K562 (cell line): ENCODE data around the gene MRPL16. TPM values are rescaled to one million over a fixed set of nuclear protein-coding genes. Genes with fewer than 3 reads are reported as not detected.
"Not testable (repeated sequence)": the region's sequence is repeated elsewhere in the genome, so short reads cannot be mapped to it uniquely, and the experiment has no call there.

Experiments
- ATAC-seq: fragments of 200-7000 bp; cut with Tn5 transposase; 3 replicates; pipeline ENCODE4 v1.9.1; 2020; ENCODE audit warnings: moderate library complexity
- BruUV-seq: library from RNA; stranded (reverse); fragments of 400-500 nt; replicated peaks from 2 replicates; lab custom pipeline; 2021; lab: Mats Ljungman, UMichigan
- CTCF ChIA-PET: fragments of 300-600 bp; formaldehyde crosslinking; extraction: SDS; loops from one replicate; lab custom pipeline; 2021; ENCODE audit warnings: low intra/inter-chr PET ratio; lab: Yijun Ruan, JAX
- POLR2A ChIA-PET: fragments of 300-600, 350-650 bp; sonication (Branson Sonifier 250); formaldehyde crosslinking; extraction: SDS; loops from one replicate; lab custom pipeline; 2021; ENCODE audit warnings: antibody characterized with exemption, inconsistent platforms; lab: Yijun Ruan, JAX
- DNase-seq, 4 experiments: peaks; one replicate each; pipeline versions ENCODE4 v3.0.0 to v3.0.0-alpha.2; 2011 to 2018; ENCODE audit warnings: low spot score in 3 of 4, mixed read lengths in 3 of 4; ENCODE audit errors: extremely low read depth in 1 of 4
- FAIRE-seq: peaks from 2 replicates; lab custom pipeline; 2011; peaks lifted over from hg19 to GRCh38; lab: Jason Lieb, UNC
- H2AFZ ChIP-seq: 2 replicates; pipeline ENCODE4 v1.6.0; 2011; ENCODE audit warnings: low read depth, low read length, control low read depth, inconsistent platforms
- H3K27ac ChIP-seq: fragments of 200-600 bp; 3 replicates; pipeline ENCODE4 v1.8.0; 2011; ENCODE audit warnings: low read depth, mild to moderate bottlenecking, control low read depth, inconsistent platforms, low read length, moderate library complexity, mixed read lengths; ENCODE audit errors: extremely low read depth
- H3K27me3 ChIP-seq, 2 experiments: fragments of 300-600 bp in 1 of 2; 2 replicates in 1 of 2; 3 replicates in 1 of 2; pipeline versions ENCODE4 v1.6.0 to v1.8.0; 2011; ENCODE audit warnings: inconsistent platforms in 2 of 2, low read length in 2 of 2, mild to moderate bottlenecking in 1 of 2, mixed read lengths in 1 of 2, moderate library complexity in 1 of 2; ENCODE audit not compliant: control insufficient read depth in 2 of 2, insufficient read depth in 2 of 2
- H3K36me3 ChIP-seq: fragments of 300-600 bp; 3 replicates; pipeline ENCODE4 v1.8.0; 2011; ENCODE audit warnings: mild to moderate bottlenecking, low read length, inconsistent platforms; ENCODE audit not compliant: control insufficient read depth, insufficient read depth
- H3K4me1 ChIP-seq, 2 experiments: fragments of 200-600 bp in 1 of 2; replicated peaks in 1 of 2; 2 replicates in 1 of 2; 3 replicates in 1 of 2; pipeline versions ENCODE4 v1.5.1 to v1.8.0; 2011; ENCODE audit warnings: inconsistent platforms in 2 of 2, low read length in 2 of 2, mild to moderate bottlenecking in 1 of 2, mixed read lengths in 1 of 2, moderate library complexity in 1 of 2; ENCODE audit not compliant: control insufficient read depth in 2 of 2, insufficient read depth in 2 of 2
- H3K4me2 ChIP-seq: 2 replicates; pipeline ENCODE4 v1.6.1; 2011; ENCODE audit warnings: low read length, control low read depth, inconsistent platforms, mixed read lengths; ENCODE audit not compliant: insufficient read depth
- H3K4me3 ChIP-seq: fragments of 200-600 bp; sonication (generic), shearing (Covaris generic); 2 replicates; pipeline ENCODE4 v1.5.1; 2016; ENCODE audit warnings: control low read depth, inconsistent platforms
- H3K79me2 ChIP-seq: fragments of 200-600 bp; 3 replicates; pipeline ENCODE4 v1.8.0; 2011; ENCODE audit warnings: low read length, inconsistent platforms; ENCODE audit not compliant: control insufficient read depth, insufficient read depth
- H3K9ac ChIP-seq, 2 experiments: 2 replicates each; pipeline versions ENCODE4 v1.6.0 to v1.6.1; 2011; ENCODE audit warnings: low read depth in 2 of 2, low read length in 2 of 2, control low read depth in 1 of 2, inconsistent platforms in 1 of 2, mild to moderate bottlenecking in 1 of 2, mixed read lengths in 1 of 2; ENCODE audit not compliant: insufficient read depth in 1 of 2
- H3K9me1 ChIP-seq: one replicate; pipeline ENCODE4 v1.6.0; 2011; ENCODE audit warnings: inconsistent platforms, mild to moderate bottlenecking, low read length, moderate library complexity; ENCODE audit not compliant: control insufficient read depth, insufficient read depth
- H3K9me3 ChIP-seq: replicated peaks from 2 replicates; pipeline ENCODE4 v1.5.1; 2011; ENCODE audit warnings: low read depth, low read length, inconsistent platforms; ENCODE audit not compliant: control insufficient read depth, insufficient read depth
- H4K20me1 ChIP-seq: replicated peaks from 2 replicates; pipeline ENCODE4 v1.6.1; 2011; ENCODE audit warnings: low read length, inconsistent platforms, mixed read lengths; ENCODE audit not compliant: control insufficient read depth, insufficient read depth
- BCOR ChIP-seq: fragments of 450-650 bp; IDR thresholded peaks from 2 replicates; pipeline ENCODE4 v1.6.1; 2016
- KDM1A ChIP-seq, 2 experiments: fragments of 450-650 bp; IDR thresholded peaks; 2 replicates each; pipeline ENCODE4 v1.6.1; 2016; ENCODE audit warnings: mild to moderate bottlenecking in 2 of 2
- RBM25 ChIP-seq: fragments of 200-400 bp; formaldehyde crosslinking; IDR thresholded peaks from 2 replicates; pipeline ENCODE4 v1.6.1; 2018; ENCODE audit warnings: low read length, low read depth, moderate library complexity; ENCODE audit not compliant: severe bottlenecking
- SIRT6 ChIP-seq: IDR thresholded peaks from one replicate; pipeline ENCODE4 v1.6.1; 2012; ENCODE audit warnings: low read depth, mild to moderate bottlenecking, control low read depth, inconsistent platforms, low read length, moderate library complexity
- XRCC5 ChIP-seq: fragments of 200-400 bp; formaldehyde crosslinking; IDR thresholded peaks from 2 replicates; pipeline ENCODE4 v1.6.1; 2017; ENCODE audit warnings: low read depth, mild to moderate bottlenecking, low read length
- ZNF146 ChIP-seq: IDR thresholded peaks from one replicate; pipeline ENCODE4 v1.6.1; 2018; ENCODE audit warnings: missing compliant biosample characterization; ENCODE audit not compliant: unreplicated experiment
- ZNF165 ChIP-seq: fragments of 250-450 bp; sonication (Bioruptor Pico); IDR thresholded peaks from 2 replicates; pipeline ENCODE4 v1.4.0; 2020; ENCODE audit warnings: borderline replicate concordance
- WGBS: fragments of 100-300 bp; shearing (Covaris generic); methylation state at CpG from one replicate; pipeline ENCODE4 v1.1.6; 2016; ENCODE audit warnings: low coverage, mixed read lengths; ENCODE audit not compliant: insufficient coverage; ENCODE audit errors: missing lambda C conversion rate; 5-methylcytosine and 5-hydroxymethylcytosine counted together
- in situ Hi-C: fragments of 300-500 bp; cut with MboI; formaldehyde crosslinking; loops from 4 replicates; pipeline ENCODE4 v1.15.0; 2018; ENCODE audit warnings: inconsistent platforms, mixed read lengths
- intact Hi-C: fragments of 100-400 bp; cut with micrococcal nuclease; formaldehyde crosslinking; loops from 2 replicates; pipeline ENCODE4 v1.14.2; 2022
- polyA plus RNA-seq, 8 experiments: library from polyadenylated mRNA; depleted of rRNA in 4 of 8; stranded (reverse) in 5 of 8; unstranded in 3 of 8; fragments of >200 nt; fragmentation: Nextera tagmentation in 2 of 8; fragmentation: Illumina TruSeq in 1 of 8; extraction: Ambion mirVana in 2 of 8; extraction: Trizol in 1 of 8; gene quantifications; 2 replicates each; pipeline versions ENCODE4 v1.2.1 to v1.2.3, GENCODE V29; 2011 to 2014; ENCODE audit warnings: inconsistent platforms in 1 of 8, missing spikeins in 1 of 8
- total RNA-seq, 7 experiments: library from RNA; depleted of rRNA in 6 of 7; stranded (reverse); fragments of >200 nt in 6 of 7; fragmentation: Illumina TruSeq in 2 of 7; extraction: Trizol in 2 of 7; gene quantifications; 2 replicates each; pipeline versions ENCODE4 v1.2.1 to v1.2.3, GENCODE V29; 2011 to 2021; ENCODE audit warnings: low replicate concordance in 1 of 7

The MRPL16 gene
- total and polyA plus RNA-seq, 9 of the 15 experiments (the other 6 are each of a cell fraction or from before 2014, with no cell fraction given): 63.3 to 209 (median 157) TPM

GRCh38 chr11:59854871-59855270, 44.3 kb upstream of the MRPL16 start:
- peak overlapping the region; percentile 58; the same call in 1 of the 2 replicates for H2AFZ ChIP-seq
- H4K20me1 ChIP-seq: no peaks in the 10 kb centered on the region
- no peak for DNase-seq
- 32% methylated on average over 2 of the region's 2 CpGs for WGBS
- no peaks in the 10 kb centered on the region for H3K79me2 ChIP-seq
- H3K4me1 ChIP-seq: peaks cover 11 to 48% of the 10 kb centered on the region in 2 experiments; a peak in 4 of 5 replicates
- no TSS peak for BruUV-seq
- ChIA-PET POLR2A (no interaction called here), CTCF (no interaction called here)
- H3K4me3 ChIP-seq: no peak overlapping the region
- H3K27me3 ChIP-seq: no peaks in the 10 kb centered on the region
- no peaks in the 10 kb centered on the region for H3K9me1 ChIP-seq
- intact Hi-C loops: no loop called here
- H3K27ac ChIP-seq: no peak overlapping the region
- ATAC-seq: no peak
- no peak overlapping the region for H3K9ac ChIP-seq
- no peak overlapping the region for H3K4me2 ChIP-seq
- FAIRE-seq: no peak
- H3K36me3 ChIP-seq: no peaks in the 10 kb centered on the region
- H3K9me3 ChIP-seq: 0 out of 2 replicates have a peak, but pooled peaks cover 4% of the 10 kb centered on the region
- in situ Hi-C loops: no loop called here
- TF ChIP-seq SIRT6 (no peak), ZNF165 (CRISPR knock-in tag) (no peak), XRCC5 (no peak)

- H3K4me3 ChIP-seq, CTCF ChIA-PET, H3K9me3 ChIP-seq, BruUV-seq, intact Hi-C loops, H3K9me1 ChIP-seq, H4K20me1 ChIP-seq, in situ Hi-C loops, H2AFZ ChIP-seq, H3K27ac ChIP-seq, H3K36me3 ChIP-seq, H3K4me2 ChIP-seq, DNase-seq, H3K9ac ChIP-seq, H3K27me3 ChIP-seq, FAIRE-seq, ATAC-seq, H3K79me2 ChIP-seq: not testable (repeated sequence)
- TF ChIP-seq BCOR: peak; percentile 71
- TF ChIP-seq RBM25: peak; percentile 60
- TF ChIP-seq ZNF146 (CRISPR knock-in tag): peak; percentile 91
- peak; percentile 23 to 29; a peak in 1 of 4 replicates for TF ChIP-seq KDM1A (IDR thresholded peaks at IDR 0.05)
- WGBS: 81% methylated on average over 5 of the region's 5 CpGs
- POLR2A ChIA-PET: interaction anchor here (2.3 kb wide), 1 partner anchor 14 kb away, joined by 5 read pairs; no protein-coding TSS in a partner anchor
- H3K4me1 ChIP-seq: peaks cover 3 to 31% of the 10 kb centered on the region in 2 experiments; a peak in 4 of 5 replicates
Observed at GRCh38 chr11:59851416-59851815, 40.8 kb upstream of the MRPL16 start.
